MM.1S (cell line): ENCODE measurements around the gene PSMA5.

Experiments
- DNase-seq: peaks from one replicate; pipeline ENCODE4 v3.0.0-alpha.2; 2015
- H2AFZ ChIP-seq: fragments of 300-600 bp; sonication (generic); 2 replicates; pipeline ENCODE4 v1.6.0; 2016; ENCODE audit warnings: antibody characterized with exemption, low read length
- H3F3A ChIP-seq: fragments of 300-600 bp; sonication (generic); 2 replicates; pipeline ENCODE4 v1.6.1; 2016; ENCODE audit warnings: mild to moderate bottlenecking, antibody characterized with exemption, low read length, moderate library complexity, mixed read lengths; ENCODE audit not compliant: insufficient read depth
- H3K27ac ChIP-seq: fragments of 300-600 bp; sonication (generic); 2 replicates; pipeline ENCODE4 v1.5.1; 2016; ENCODE audit warnings: mild to moderate bottlenecking, low read length
- H3K27me3 ChIP-seq: fragments of 300-600 bp; sonication (generic); replicated peaks from 2 replicates; pipeline ENCODE4 v1.6.0; 2016; ENCODE audit warnings: low read length; ENCODE audit not compliant: insufficient read depth
- H3K36me3 ChIP-seq: fragments of 300-600 bp; sonication (generic); replicated peaks from 2 replicates; pipeline ENCODE4 v1.6.1; 2016; ENCODE audit warnings: mild to moderate bottlenecking, low read length, mixed read lengths; ENCODE audit not compliant: insufficient read depth
- H3K4me1 ChIP-seq: fragments of 300-600 bp; sonication (generic); 2 replicates; pipeline ENCODE4 v1.6.1; 2016; ENCODE audit warnings: low read length, mixed read lengths
- H3K4me2 ChIP-seq: fragments of 300-600 bp; sonication (generic); 2 replicates; pipeline ENCODE4 v1.6.0; 2016; ENCODE audit warnings: low read depth, low read length
- H3K4me3 ChIP-seq: fragments of 300-600 bp; sonication (generic); 2 replicates; pipeline ENCODE4 v1.5.1; 2016; ENCODE audit warnings: low read length, mixed read lengths
- H3K79me2 ChIP-seq: fragments of 300-600 bp; sonication (generic); 2 replicates; pipeline ENCODE4 v1.6.1; 2016; ENCODE audit warnings: mixed run types, low read length, mixed read lengths
- H3K9ac ChIP-seq: fragments of 300-600 bp; sonication (generic); 2 replicates; pipeline ENCODE4 v1.6.1; 2016; ENCODE audit warnings: low read length, mixed read lengths
- H3K9me2 ChIP-seq: fragments of 300-600 bp; sonication (generic); replicated peaks from 2 replicates; pipeline ENCODE4 v1.6.1; 2016; ENCODE audit warnings: mild to moderate bottlenecking, low read length, mixed read lengths; ENCODE audit not compliant: insufficient read depth
- H3K9me3 ChIP-seq: fragments of 300-600 bp; sonication (generic); replicated peaks from 2 replicates; pipeline ENCODE4 v1.6.1; 2016; ENCODE audit warnings: mild to moderate bottlenecking, low read length, mixed read lengths; ENCODE audit not compliant: insufficient read depth
- H4K20me1 ChIP-seq: fragments of 300-600 bp; sonication (generic); 2 replicates; pipeline ENCODE4 v1.6.1; 2016; ENCODE audit warnings: mild to moderate bottlenecking, low read length, moderate library complexity, mixed read lengths; ENCODE audit not compliant: insufficient read depth
- EZH2 ChIP-seq: fragments of 300-600 bp; sonication (generic); optimal IDR thresholded peaks from 2 replicates; pipeline ENCODE3; 2017; ENCODE audit warnings: low read depth, mild to moderate bottlenecking, antibody characterized with exemption, low read length, mixed read lengths
- EZH2phosphoT487 ChIP-seq: fragments of 300-600 bp; sonication (generic); IDR thresholded peaks from 2 replicates; pipeline ENCODE4 v1.6.1; 2018; ENCODE audit warnings: antibody characterized with exemption, low read length
- TF ChIP-seq, protein P1 (sequence below): fragments of 300-600 bp; sonication (generic); IDR thresholded peaks from 2 replicates; pipeline ENCODE4 v1.5.1; 2016; ENCODE audit warnings: antibody characterized with exemption, low read length, mixed read lengths

PSMA5 gene

DNA sequence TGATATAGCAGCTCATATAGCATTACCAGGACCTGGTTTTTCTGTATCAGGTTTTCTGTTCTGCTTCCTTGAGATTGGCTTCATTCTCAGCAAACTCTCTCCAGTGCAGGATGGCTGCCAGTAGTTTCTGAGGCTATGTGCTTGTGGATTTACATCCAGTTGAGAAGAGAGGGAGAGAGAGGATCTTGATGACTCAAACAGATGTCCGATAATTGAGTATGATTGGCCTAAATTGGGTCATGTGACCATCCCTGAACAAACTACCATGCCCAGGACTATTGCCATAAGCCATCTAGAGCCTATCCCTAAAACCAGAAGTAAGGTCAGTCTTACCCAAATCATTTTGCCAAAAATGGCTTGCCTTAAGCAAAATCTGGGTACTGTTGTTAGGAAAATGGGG, 18.1 kb upstream of the PSMA5 start:
- no peak overlapping the region for H3K9ac ChIP-seq
- H3K36me3 ChIP-seq: no peaks in the 10 kb centered on the region
- H2AFZ ChIP-seq: no peak overlapping the region
- H3K27me3 ChIP-seq: no peaks in the 10 kb centered on the region
- TF ChIP-seq, protein P1, sequence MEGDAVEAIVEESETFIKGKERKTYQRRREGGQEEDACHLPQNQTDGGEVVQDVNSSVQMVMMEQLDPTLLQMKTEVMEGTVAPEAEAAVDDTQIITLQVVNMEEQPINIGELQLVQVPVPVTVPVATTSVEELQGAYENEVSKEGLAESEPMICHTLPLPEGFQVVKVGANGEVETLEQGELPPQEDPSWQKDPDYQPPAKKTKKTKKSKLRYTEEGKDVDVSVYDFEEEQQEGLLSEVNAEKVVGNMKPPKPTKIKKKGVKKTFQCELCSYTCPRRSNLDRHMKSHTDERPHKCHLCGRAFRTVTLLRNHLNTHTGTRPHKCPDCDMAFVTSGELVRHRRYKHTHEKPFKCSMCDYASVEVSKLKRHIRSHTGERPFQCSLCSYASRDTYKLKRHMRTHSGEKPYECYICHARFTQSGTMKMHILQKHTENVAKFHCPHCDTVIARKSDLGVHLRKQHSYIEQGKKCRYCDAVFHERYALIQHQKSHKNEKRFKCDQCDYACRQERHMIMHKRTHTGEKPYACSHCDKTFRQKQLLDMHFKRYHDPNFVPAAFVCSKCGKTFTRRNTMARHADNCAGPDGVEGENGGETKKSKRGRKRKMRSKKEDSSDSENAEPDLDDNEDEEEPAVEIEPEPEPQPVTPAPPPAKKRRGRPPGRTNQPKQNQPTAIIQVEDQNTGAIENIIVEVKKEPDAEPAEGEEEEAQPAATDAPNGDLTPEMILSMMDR: no peak
- TF ChIP-seq EZH2phosphoT487 (no peak), EZH2 (no peak)
- H3F3A ChIP-seq: no peaks in the 10 kb centered on the region
- no peaks in the 10 kb centered on the region for H4K20me1 ChIP-seq
- no peaks in the 10 kb centered on the region for H3K9me3 ChIP-seq
- H3K4me2 ChIP-seq: no peak overlapping the region
- H3K4me3 ChIP-seq: no peak overlapping the region
- no peaks in the 10 kb centered on the region for H3K79me2 ChIP-seq
- H3K9me2 ChIP-seq: no peaks in the 10 kb centered on the region
- no peaks in the 10 kb centered on the region for H3K4me1 ChIP-seq
- H3K27ac ChIP-seq: no peak overlapping the region
- no peak for DNase-seq

DNA sequence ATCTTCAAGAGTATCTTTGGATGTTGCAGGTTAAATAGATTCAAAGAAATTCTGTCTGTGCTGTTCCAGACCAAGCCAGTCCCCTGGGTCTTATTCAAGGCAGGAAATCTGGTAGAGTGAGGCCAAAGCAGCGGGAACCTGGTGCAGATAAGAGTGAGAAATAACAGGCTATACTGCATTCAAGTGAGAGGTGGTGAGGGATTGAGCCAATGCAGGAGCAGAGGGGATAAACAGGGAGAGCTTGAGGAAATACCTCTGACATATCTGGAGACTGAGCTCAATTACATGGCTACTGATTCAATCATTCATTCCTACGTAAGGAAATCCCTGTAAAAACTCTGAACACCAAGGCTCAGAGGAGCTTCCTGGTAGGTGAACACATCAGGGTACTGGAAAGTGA, 17.2 kb upstream of the PSMA5 start:
- no peak overlapping the region for H3K27ac ChIP-seq
- no peaks in the 10 kb centered on the region for H3K27me3 ChIP-seq
- TF ChIP-seq EZH2 (no peak), EZH2phosphoT487 (no peak)
- TF ChIP-seq, protein P1: no peak
- H3K4me2 ChIP-seq: no peak overlapping the region
- H3K4me1 ChIP-seq: no peaks in the 10 kb centered on the region
- H3K9me2 ChIP-seq: no peaks in the 10 kb centered on the region
- H3K9ac ChIP-seq: no peak overlapping the region
- H4K20me1 ChIP-seq: no peaks in the 10 kb centered on the region
- H3K36me3 ChIP-seq: no peaks in the 10 kb centered on the region
- no peak for DNase-seq
- H3K4me3 ChIP-seq: no peak overlapping the region
- no peaks in the 10 kb centered on the region for H3F3A ChIP-seq
- H3K9me3 ChIP-seq: no peaks in the 10 kb centered on the region
- no peaks in the 10 kb centered on the region for H3K79me2 ChIP-seq
- no peak overlapping the region for H2AFZ ChIP-seq

DNA sequence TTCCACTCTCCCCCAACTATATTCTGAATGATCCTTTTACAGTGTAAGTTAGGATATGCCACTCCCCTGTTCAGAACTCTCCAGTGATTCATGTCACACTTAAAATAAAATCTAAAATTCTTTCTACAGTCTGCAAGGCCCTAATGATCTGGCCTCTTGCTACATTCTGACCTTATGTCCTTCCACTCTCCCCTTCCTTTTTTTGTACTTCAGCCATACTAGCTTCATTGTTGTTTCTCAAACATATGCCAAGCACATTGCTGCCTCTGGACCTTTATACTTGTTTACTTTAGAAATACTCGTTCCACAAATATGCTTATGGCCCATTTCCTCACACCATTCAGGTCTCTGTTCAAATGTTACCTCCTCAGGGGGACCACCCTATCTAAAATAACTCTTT, 14.8 kb upstream of the PSMA5 start:
- Histone ChIP-seq H4K20me1 (no peaks in the 10 kb centered on the region), H3K9me2 (no peaks in the 10 kb centered on the region), H3K9me3 (no peaks in the 10 kb centered on the region), H3K27me3 (no peaks in the 10 kb centered on the region), H3K4me1 (no peaks in the 10 kb centered on the region), H3K9ac (no peak overlapping the region), H3K4me3 (no peak overlapping the region), H3K4me2 (no peak overlapping the region), H3F3A (no peaks in the 10 kb centered on the region), H3K27ac (no peak overlapping the region), H3K36me3 (no peaks in the 10 kb centered on the region), H3K79me2 (no peaks in the 10 kb centered on the region), H2AFZ (no peak overlapping the region)
- TF ChIP-seq EZH2: no peak
- TF ChIP-seq EZH2phosphoT487: no peak
- TF ChIP-seq, protein P1: no peak
- DNase-seq: no peak
